Activated CD8-positive, alpha-beta memory T cell treated with anti-CD3 and anti-CD28 coated beads, Interleukin-2, amount 50 U/mL, for 24 hours (primary cell): Measurements from ENCODE around the gene LHFPL2.
"Not testable (repeated sequence)": the region's sequence is repeated elsewhere in the genome, so short reads cannot be mapped to it uniquely, and the experiment has no call there.

Experiments
- DNase-seq: peaks from one replicate; pipeline ENCODE4 v3.0.0-alpha.2; 2020; ENCODE audit errors: extremely low read depth

LHFPL2 gene

GRCh38 chr5:78620119-78620518 is 28.5 kb downstream of the LHFPL2 start:
- not testable (repeated sequence) for DNase-seq

DNA sequence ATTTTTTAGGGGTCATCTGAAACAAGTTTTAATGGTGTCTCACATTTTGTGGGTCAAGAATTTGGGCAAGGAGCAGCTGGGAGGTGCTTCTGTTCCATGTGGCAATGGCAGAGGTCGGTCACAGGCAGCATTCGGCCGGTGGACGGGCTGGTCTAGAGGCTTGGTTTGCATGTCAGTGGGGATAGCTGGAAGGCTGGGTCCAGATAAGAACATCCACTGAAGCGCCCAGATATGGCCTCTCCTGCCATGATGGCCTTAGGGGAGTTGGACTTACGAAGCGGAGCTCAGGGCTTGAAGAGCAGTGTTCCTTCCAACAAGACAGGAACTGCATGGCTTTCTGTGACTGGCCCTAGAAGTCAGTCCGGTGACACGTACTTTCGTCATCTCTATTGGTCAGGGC is 30.3 kb downstream of the LHFPL2 start:
- no peak for DNase-seq

DNA sequence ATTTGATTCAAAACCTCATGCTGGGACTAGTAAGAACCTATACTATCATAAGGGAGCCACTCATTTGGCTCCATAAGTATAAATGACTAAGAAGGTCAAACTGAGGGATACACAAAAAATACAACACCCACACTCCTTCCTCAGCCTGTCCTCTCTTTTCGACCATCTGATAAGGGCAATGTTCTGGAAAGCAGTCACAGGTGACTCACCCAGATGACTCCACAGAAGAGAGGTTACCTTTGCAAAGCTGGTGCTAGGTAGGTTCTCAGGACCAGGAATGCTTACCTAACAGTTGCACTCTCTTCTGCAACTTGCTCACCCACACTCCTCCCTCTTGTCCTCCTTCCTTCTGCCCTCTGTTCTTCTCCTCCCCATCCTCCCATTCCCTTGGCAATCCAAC is 32.9 kb downstream of the LHFPL2 start:
- no peak for DNase-seq

GRCh38 chr5:78614816-78615215 is 33.8 kb downstream of the LHFPL2 start:
- no peak for DNase-seq

GRCh38 chr5:78613756-78614155 is 34.8 kb downstream of the LHFPL2 start:
- no peak for DNase-seq

DNA sequence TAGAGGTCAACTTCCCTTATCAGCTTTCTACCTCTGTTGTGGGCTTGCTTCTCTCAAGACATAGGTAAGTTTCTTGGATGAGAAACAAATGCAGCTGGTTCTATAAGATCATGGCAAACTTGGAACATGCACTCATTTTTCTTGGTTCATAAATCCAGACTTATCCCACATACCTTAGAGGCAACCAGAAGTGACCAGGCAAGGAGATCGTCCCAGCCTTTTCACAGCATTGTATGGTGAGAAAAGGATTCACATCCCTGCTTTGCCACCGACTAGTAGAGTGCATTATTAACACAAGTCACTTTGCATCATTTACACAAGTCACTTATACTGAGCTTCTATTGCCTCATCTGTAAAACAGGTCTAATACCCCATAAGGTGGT is 35.4 kb downstream of the LHFPL2 start:
- no peak for DNase-seq

DNA sequence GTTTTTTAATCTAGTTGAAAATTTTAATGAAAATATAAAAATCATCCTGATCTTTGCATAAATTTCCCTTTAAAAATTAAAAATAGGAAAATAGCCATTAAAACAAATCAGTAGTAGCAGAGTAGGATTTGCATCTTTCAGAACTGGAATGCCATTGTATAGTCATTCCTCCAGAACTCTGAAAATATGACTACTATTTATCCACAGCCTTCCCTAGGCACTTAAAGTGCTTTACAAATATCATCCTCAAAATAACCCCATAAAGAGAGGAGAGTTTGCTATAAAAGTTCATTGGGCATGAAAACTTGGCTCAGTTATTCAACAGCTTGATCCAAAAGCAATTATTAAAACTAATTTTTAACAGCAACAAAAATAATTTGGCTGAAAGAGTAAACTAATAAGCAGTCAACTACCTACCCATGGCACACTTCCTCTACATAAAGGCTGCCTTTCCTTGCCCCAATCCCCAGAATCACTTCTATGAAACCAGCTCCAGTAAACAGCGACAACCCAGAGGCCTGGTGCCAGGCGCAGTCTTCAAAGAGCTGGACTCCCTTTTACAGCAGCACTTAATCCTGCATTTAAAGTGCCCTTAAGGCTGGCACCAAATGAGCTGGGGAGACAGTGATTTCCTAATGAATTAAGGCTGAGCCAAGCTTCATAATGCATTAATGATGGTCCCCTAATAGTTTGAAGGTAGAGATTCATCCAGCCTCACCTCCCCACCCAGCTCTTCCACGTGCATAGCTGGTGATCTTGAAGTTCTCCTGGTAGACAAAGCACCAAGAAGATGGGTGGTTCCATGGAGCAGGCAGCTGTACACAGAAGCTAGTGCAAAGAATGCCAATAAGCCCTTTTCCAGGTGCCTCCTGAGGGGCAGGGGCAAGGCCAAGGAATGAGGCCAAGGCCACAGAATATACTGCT is 36.1 kb downstream of the LHFPL2 start:
- no peak for DNase-seq

DNA sequence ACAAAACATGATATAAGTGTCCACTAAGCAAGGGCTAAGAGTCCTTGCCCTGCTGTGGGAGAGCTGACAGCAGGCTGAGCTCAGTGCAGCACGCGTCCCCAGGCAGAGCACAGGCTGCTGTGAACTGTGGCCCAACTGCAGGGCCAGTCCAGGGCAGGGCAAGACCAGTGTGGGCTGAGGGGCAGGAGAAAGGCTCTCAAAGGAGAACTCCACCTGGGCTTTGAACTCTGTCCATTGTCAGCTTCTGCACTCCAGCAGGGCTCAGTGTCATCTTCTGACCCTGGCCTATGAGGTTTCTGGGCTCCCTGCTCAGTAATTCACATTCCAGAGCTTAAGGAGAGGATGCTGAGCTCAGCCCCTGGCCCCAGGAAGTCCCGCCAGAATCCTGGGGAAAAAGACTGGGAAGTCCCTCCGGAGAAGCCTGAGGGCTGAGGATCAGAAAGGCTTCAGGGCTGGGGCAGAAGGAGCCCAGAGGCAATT is 37.4 kb downstream of the LHFPL2 start:
- DNase-seq = no peak

GRCh38 chr5:78610636-78611035 is 37.9 kb downstream of the LHFPL2 start:
- DNase-seq = no peak

- no peak for DNase-seq
Measured at GRCh38 chr5:78610163-78610583, 38.4 kb downstream of the LHFPL2 start.

DNA sequence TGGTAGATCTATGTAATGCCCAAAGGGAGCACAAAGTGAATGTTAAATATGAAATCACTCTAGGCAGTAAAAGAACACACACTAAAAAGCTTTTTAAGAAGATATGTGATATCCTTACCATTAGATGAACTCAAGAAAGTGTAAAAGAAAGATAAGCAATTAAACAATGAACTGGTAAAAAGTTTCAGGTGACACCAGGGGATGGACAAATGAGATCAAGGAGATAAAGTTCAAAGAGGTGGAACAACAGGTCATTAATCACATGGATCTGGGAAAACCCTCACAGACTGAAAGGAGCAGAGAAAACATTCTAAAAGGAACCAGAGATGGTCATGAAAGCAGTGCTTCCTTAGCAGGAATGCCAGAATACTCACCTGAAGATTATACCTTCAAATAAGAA is 40.7 kb downstream of the LHFPL2 start:
- no peak for DNase-seq

DNA sequence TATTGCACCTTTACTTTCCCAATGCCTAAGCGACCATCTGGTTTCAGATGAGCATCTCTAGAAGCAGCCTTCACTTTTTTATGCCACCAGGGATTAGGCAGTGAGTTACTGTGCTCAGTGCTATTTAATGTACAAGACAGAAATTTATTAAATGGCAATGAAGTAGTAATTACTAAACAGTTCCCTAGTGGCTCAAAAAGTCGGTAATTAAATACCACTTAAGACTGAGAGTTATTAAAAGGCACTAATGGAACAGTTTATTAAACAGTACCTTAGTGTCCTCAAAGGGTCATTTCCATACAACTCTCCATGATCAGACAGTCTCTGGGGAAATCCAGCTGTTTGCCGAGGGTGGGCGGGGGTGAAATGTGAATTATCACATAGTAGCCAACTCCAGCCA is 42.3 kb downstream of the LHFPL2 start:
- DNase-seq = no peak

DNA sequence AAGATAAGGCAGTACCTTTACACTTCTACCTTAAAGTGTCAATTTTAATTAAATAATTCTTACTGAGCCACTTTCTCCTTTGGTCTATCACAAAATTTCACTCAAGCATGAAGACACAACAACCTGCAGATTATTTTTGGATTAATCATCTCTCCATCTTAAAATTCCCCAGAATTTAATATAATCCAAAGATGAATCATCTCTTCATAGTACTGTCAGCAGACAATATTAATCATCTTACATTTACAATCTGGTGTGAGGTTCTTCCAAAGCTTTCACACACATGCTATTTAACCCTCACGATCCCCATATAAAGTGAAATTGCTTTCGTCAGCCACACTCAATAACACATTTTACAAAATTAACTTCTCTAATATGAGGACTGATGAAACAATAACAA is 43.0 kb downstream of the LHFPL2 start:
- no peak for DNase-seq

GRCh38 chr5:78604689-78605285 is 43.8 kb downstream of the LHFPL2 start:
- no peak for DNase-seq

GRCh38 chr5:78603636-78604175 is 44.9 kb downstream of the LHFPL2 start:
- no peak for DNase-seq

- DNase-seq = no peak
Measured at GRCh38 chr5:78602400-78602799, 46.2 kb downstream of the LHFPL2 start.

DNA sequence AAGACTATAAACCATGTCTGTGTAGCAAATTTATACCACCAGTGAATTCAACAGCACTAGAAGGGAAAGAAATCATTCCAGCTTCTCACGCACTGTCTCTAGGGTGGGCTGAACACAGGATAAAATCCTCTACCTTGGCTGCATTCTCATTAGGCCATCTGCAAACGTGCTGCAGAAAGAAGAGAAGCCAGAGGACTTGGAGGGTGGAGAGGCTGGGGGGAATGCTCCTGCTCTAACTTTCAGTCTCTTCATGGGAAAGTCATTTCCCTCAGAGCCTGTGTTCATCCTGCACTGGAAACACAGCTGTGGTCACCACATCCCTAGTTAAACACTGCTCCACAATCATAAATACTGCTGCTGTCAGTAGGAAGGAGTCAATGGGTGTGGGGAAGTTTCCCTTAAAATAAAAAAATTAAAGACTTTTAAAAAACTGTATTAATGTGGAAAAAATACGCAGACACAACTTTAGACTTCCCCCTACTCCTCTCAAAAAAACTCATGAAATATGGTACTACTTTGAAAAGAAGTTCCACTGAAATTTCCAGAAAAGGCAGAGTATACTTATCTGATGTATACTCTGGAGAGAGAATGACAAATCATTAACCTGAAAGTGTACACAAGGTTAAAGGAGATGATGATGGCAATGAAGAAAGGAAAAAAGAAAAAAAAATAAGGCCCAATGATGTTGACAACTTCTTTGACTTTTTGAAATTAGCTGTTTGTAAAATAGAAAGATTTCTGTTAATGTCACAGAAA is 46.8 kb downstream of the LHFPL2 start:
- no peak for DNase-seq

GRCh38 chr5:78600687-78601414 is 47.7 kb downstream of the LHFPL2 start:
- no peak for DNase-seq

GRCh38 chr5:78598973-78599372 is 49.6 kb downstream of the LHFPL2 start:
- DNase-seq = no peak

DNA sequence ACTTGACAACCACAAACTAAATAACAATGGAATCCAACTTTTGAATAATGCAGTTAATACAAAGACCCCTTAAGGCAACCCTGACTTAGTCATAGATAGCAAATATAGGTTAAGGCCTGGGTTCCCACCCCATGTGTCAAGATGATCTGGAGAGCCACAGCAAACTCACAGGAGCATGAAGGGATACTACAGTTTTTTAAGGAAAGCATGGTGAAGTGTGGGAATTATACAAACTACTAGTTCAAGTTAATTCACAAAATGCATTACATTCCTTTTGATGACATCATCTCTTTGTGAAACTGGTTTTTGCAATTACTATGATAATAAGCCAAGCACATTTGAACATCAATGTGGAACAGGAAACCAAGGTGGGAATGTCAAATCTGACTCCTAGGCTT is 50.6 kb downstream of the LHFPL2 start:
- DNase-seq = no peak
